GM21786 (cell line): ENCODE data around the gene UBR4.

Experiments
- ATAC-seq: cut with Tn5 transposase; IDR thresholded peaks from one replicate; pipeline ENCODE4 v1.9.1; 2021; ENCODE audit not compliant: unreplicated experiment

UBR4 gene

GRCh38 chr1:19059773-19060172 is 150.3 kb downstream of the UBR4 start:
- ATAC-seq = no peak

- ATAC-seq = no peak
Measured at GRCh38 chr1:19058476-19058797, 151.6 kb downstream of the UBR4 start.

GRCh38 chr1:19057784-19058475 is 152.1 kb downstream of the UBR4 start:
- no peak for ATAC-seq

GRCh38 chr1:19057182-19057779 is 152.8 kb downstream of the UBR4 start:
- ATAC-seq = no peak

- ATAC-seq = no peak
Measured at GRCh38 chr1:19055701-19056100, 154.4 kb downstream of the UBR4 start.

GRCh38 chr1:19055001-19055400 is 155.1 kb downstream of the UBR4 start:
- ATAC-seq = no peak

- ATAC-seq = no peak
Measured at GRCh38 chr1:19054216-19054615, 155.8 kb downstream of the UBR4 start.

- no peak for ATAC-seq
Measured at GRCh38 chr1:19053486-19053885, 156.6 kb downstream of the UBR4 start.

GRCh38 chr1:19049798-19050197 is 160.3 kb downstream of the UBR4 start:
- ATAC-seq = no peak

- no peak for ATAC-seq
Measured at GRCh38 chr1:19049128-19049768, 160.8 kb downstream of the UBR4 start.

GRCh38 chr1:19046972-19047731 is 162.9 kb downstream of the UBR4 start:
- no peak for ATAC-seq

GRCh38 chr1:19045898-19046880 is 163.9 kb downstream of the UBR4 start:
- no peak for ATAC-seq

GRCh38 chr1:19044975-19045831 is 164.9 kb downstream of the UBR4 start:
- no peak for ATAC-seq

- ATAC-seq = no peak
Measured at GRCh38 chr1:19044471-19044870, 165.6 kb downstream of the UBR4 start.

GRCh38 chr1:19043579-19044443 is 166.3 kb downstream of the UBR4 start:
- no peak for ATAC-seq

GRCh38 chr1:19042675-19043578 is 167.1 kb downstream of the UBR4 start:
- ATAC-seq = no peak

GRCh38 chr1:19040010-19040680 is 169.9 kb downstream of the UBR4 start:
- no peak for ATAC-seq
